ENCODE measurements around the gene BRCA1. TPM values are rescaled to one million over a fixed set of nuclear protein-coding genes. Genes with fewer than 3 reads are reported as not detected.
"Not testable (repeated sequence)": the region's sequence is repeated elsewhere in the genome, so short reads cannot be mapped to it uniquely, and the experiment has no call there.

BRCA1 gene
- total RNA-seq, 1 donor from 2014 or later: 3.4 TPM

DNA sequence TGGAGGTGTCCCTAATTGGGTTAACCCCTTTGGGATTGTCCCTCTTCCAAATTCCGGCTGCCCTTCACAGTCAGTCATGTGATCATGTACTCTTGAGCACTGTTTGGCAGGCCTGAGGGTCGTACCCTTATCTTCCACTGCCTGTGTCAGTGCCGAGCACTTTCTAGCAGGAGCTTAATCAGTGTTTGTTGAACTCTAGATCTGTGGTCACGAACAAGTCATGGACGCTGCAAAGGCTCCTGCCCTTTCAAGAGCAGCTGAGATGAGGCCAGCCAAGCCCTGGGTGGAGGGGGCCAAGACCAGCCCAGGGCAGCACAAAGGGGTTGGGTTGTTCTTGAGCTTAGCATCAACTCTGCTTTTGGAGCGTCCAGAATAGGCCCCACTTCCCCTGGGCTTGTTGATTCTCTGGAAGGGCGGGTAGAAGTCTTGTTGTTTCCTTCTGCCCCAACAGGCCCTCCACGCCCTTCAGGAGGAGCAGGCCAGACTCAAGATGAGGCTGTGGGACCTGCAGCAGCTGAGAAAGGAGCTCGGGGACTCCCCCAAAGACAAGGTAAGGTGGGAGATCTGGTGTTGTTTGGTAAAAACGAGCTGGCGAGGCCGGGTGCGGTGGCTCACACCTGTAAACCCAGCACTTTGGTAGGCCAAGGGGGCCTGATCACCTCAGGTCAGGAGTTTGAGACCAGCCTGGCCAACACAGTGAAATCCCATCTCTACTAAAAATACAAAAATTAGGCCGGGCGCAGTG, 113.3 kb downstream of the BRCA1 start:
- no peak overlapping the region for H3K4me3 ChIP-seq (ENCODE audit: low read depth, low read length)
- no peak for FAIRE-seq
- no peaks in the 10 kb centered on the region for H3K27me3 ChIP-seq (ENCODE audit: control insufficient read depth, insufficient read depth, low read length)
- DNase-seq (ENCODE audit: low read depth): no peak
- peaks cover 11% of the 10 kb centered on the region for H3K36me3 ChIP-seq (ENCODE audit: control insufficient read depth, insufficient read depth, low read length)
- TF ChIP-seq, protein P1, sequence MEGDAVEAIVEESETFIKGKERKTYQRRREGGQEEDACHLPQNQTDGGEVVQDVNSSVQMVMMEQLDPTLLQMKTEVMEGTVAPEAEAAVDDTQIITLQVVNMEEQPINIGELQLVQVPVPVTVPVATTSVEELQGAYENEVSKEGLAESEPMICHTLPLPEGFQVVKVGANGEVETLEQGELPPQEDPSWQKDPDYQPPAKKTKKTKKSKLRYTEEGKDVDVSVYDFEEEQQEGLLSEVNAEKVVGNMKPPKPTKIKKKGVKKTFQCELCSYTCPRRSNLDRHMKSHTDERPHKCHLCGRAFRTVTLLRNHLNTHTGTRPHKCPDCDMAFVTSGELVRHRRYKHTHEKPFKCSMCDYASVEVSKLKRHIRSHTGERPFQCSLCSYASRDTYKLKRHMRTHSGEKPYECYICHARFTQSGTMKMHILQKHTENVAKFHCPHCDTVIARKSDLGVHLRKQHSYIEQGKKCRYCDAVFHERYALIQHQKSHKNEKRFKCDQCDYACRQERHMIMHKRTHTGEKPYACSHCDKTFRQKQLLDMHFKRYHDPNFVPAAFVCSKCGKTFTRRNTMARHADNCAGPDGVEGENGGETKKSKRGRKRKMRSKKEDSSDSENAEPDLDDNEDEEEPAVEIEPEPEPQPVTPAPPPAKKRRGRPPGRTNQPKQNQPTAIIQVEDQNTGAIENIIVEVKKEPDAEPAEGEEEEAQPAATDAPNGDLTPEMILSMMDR (IDR thresholded peaks at IDR 0.05; ENCODE audit: insufficient read depth, low read length, severe bottlenecking): no peak

DNA sequence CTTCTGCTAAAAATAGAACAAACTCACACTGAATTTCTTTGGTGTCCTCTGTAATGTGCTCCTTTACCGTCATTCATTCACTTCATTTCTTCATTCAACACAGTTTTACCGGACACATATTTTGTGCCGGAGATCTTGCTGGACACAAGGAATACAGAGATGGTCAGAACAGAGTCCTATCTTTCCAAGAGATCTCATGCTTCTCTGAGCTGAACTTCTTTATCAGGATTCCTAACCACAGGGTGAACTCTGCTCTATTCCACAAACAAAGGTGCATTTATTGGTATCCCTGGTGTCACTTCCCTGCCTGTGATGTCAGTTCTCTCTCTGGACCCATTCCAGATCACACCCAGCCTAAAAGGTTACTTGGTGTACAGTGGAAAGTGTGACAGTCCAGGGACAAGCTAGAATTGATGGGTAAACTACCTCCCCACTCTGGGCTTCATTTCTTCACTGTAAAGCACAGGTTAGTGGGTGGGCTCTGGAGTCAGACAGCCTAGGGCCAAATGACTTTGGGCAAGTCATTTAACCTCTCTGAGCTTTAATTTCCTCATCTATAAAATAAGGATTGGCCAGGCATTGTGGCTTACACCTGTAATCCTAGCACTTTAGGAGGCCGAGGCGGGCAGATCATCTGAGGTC, 114.4 kb downstream of the BRCA1 start:
- TF ChIP-seq, protein P1 (IDR thresholded peaks at IDR 0.05; ENCODE audit: insufficient read depth, low read length, severe bottlenecking): no peak
- H3K27me3 ChIP-seq (ENCODE audit: control insufficient read depth, insufficient read depth, low read length): no peaks in the 10 kb centered on the region
- no peak overlapping the region for H3K4me3 ChIP-seq (ENCODE audit: low read depth, low read length)
- FAIRE-seq (no peak), DNase-seq (ENCODE audit: low read depth) (no peak)
- H3K36me3 ChIP-seq (ENCODE audit: control insufficient read depth, insufficient read depth, low read length): peaks cover 6% of the 10 kb centered on the region

DNA sequence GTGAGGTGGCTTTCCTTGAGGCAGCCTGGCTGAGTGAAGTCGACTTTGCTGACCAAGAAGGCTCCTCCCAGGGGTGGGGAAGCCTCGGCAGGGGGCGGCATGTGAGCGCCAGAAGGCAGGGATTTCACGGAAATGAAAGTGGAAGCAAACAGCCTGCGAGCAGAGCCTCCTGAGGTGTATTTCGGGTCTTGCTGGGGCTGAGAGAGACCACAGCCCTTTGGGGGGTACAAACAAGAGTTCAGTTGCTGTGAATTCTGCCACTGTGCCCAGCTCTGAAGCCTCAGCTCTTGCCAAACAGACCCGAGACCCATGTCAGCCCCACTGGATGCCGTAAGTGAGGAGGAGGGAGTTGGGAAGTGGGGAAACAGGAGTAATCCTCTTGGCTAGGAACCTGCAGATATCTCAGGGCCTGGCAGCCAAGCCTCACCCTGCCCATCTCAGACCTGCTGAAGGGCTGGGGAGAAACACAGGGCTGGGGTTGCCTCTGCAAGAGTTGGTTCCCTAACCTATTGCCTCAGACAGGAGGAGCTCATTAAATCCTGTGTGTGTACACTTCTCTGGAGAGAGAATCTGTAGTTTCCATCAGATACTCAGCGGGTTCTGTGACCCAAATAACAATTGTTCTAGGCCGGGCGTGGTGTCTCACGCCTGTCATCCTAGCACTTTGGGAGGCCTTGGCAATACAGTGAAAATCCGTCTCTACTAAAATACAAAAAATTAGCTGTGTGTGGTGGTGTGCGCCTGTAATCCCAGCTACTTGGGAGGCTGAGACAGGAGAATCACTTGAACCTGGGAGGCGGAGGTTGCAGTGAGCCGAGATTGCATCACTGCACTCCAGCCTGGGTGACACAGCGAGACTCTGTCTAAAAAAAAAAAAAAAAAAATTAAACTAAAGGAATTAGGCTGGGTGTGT, 118.3 kb downstream of the BRCA1 start, which contains the start of gene IFI35:
Gene IFI35, plus strand, starts transcription at position 146 of the 913 bp plus-strand sequence. Its CDS starts 164 bp downstream, at position 310.
- peak within 1 kb of the TSS; percentile 45 for H3K4me3 ChIP-seq (ENCODE audit: low read depth, low read length)
- no peak for FAIRE-seq
- TF ChIP-seq, protein P1 (IDR thresholded peaks at IDR 0.05; ENCODE audit: insufficient read depth, low read length, severe bottlenecking): peak; percentile 41
- no peaks in the 10 kb centered on the region for H3K27me3 ChIP-seq (ENCODE audit: control insufficient read depth, insufficient read depth, low read length)
- peak; percentile 66 for DNase-seq (ENCODE audit: low read depth)
- peaks cover 6% of the 10 kb centered on the region for H3K36me3 ChIP-seq (ENCODE audit: control insufficient read depth, insufficient read depth, low read length)

DNA sequence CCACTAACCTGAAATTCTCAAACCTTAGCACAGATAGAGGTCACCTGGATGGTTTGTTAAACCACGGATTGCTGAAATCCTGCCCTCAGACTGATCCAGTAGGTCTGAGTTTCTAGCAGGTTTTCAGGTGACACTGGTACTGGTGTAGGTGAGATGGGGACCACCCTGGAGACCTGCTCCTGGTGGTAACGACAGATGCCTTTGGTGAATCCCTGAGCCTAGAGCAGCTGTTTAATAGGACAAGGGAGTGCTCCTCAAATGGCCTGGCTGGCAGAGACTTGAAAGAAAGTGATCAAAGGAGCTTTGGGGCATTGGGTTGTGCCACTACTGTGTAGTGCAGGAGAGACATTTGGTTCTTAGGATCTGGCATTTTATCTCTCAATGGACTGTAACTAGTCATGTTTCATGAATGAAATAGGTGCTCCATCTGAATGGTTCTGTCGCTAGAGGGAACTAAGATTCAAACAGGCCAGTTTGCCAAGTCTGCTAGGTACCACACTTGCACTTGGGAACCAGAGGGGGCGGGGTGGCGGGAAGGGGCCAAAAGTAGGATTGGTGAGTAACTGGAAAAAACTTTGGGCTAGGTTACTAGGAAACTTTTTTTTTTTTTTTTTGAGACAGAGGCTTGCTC, 121.5 kb downstream of the BRCA1 start:
- peaks cover 22% of the 10 kb centered on the region for H3K36me3 ChIP-seq (ENCODE audit: control insufficient read depth, insufficient read depth, low read length)
- no peaks in the 10 kb centered on the region for H3K27me3 ChIP-seq (ENCODE audit: control insufficient read depth, insufficient read depth, low read length)
- peak; percentile 55 for DNase-seq (ENCODE audit: low read depth)
- H3K4me3 ChIP-seq (ENCODE audit: low read depth, low read length): no peak overlapping the region
- no peak for FAIRE-seq
- TF ChIP-seq, protein P1 (IDR thresholded peaks at IDR 0.05; ENCODE audit: insufficient read depth, low read length, severe bottlenecking): peak; percentile 3

DNA sequence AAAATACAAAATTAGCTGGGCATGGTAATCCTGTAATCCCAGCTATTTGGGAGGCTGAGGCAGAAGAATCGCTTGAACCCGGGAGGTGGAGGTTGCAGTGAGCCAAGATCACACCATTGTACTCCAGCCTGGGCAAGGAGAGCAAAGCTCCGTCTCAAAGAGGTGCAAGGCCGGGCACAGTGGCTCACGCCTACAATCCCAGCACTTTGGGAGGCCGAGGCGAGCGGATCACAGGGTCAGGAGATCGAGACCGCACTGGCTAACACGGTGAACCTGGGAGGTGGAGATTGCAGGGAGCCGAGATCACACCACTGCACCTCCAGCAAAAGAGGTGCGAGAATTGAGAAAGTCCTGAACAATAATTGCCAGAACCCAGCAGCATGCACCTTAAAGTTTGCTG, 124.3 kb downstream of the BRCA1 start:
- H3K27me3 ChIP-seq (ENCODE audit: control insufficient read depth, insufficient read depth, low read length); H3K4me3 ChIP-seq (ENCODE audit: low read depth, low read length); DNase-seq (ENCODE audit: low read depth); FAIRE-seq: not testable (repeated sequence)
- peaks cover 22% of the 10 kb centered on the region for H3K36me3 ChIP-seq (ENCODE audit: control insufficient read depth, insufficient read depth, low read length)

Data from bronchial epithelial cell (primary cell).